ENCODE data around the gene WAC.

WAC gene

DNA sequence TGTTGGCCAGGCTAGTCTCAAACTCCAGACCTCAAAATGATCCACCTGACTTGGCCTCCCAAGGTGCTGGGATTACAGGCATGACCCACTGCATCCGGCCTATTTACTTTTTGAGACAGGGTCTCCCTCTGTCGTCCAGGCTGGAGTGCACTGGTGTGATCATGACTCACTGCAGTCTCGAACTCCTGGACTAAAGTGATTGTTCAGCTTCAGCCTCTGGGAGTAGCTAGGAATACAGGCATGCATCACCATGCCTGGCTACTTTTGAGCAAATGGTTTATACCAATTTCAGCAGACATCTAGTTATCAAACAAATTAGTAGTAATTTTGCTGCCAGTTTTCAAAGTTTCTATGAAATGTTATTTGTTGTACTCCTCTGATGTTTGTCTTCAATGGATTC is 2.2 kb upstream of the WAC start:
- DNase-seq (ENCODE audit: low read depth, low spot score) = no peak

DNA sequence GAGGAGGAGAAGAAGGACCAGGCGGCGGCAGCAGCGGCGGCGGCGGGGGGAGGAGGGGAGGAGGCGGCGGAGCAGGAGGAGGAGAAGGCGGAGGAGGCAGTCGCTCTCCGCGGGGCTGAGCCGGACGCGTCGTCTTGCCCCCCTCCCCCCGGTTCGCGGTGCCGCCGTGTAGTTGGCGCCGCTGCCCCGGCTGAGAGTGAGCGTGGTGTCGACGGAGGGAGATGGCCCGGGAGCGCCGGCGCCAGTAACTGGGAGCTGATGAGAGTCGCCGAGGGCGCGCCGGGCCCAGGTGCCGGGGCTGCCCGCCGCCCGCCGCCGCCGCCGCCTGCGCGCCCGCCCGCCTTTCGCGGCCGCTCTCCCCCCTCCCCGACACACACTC is 257 bp downstream of the WAC start:
- DNase-seq (ENCODE audit: low read depth, low spot score) = no peak

DNA sequence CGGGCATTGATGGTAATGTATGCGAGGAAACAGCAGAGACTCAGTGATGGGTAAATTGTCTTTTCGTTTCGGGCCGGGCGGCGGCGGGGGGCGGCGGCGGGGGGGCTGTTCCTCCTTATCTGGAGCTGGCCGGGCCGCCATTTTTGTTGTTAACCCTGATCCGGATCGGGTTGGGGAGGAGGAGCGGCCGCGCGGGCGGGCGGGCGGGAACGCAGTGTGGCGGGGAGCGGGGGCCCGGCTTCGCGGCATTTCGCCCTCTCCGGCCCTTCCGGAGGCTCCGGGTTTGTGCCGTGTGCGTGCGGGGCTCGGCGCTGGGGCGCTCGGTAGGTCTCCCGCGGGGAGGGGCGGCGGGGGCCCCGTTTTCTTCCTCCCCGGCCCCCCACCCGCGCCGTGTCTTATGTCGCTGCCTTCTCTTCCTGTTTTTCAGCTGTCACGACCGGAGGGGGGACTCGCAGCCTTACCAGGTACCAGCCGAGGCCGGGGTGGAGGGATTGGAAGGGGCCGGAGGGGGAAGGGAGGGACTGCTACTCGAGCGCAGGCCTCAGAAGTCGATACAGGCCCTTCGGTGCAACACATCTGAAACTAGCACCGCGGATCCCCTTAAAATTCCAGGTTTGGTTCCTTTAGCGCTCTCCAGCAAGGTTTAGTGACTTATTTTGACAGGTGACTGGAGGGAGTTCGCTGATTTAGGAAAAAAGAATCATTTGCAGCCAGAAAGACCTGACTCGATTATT is 820 bp downstream of the WAC start:
- DNase-seq (ENCODE audit: low read depth, low spot score) = no peak

DNA sequence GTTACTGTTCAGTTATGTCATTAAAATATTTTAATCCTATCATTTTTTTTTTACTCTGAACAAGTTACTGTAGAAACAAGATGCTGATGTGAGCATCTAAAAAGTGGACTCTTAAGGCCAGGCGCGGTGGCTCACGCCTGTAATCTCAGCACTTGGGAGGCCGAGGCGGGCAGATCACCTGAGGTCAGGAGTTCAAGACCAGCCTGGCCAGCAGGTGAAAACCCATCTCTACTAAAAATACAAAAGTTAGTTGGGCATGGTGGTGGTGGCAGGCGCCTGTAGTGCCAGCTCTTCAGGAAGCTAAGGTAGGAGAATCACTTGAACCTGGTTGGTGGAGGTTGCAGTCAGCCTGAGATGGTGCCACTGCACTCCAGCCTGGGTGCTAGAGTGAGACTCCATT is 2.9 kb downstream of the WAC start:
- no peak for DNase-seq (ENCODE audit: low read depth, low spot score)

DNA sequence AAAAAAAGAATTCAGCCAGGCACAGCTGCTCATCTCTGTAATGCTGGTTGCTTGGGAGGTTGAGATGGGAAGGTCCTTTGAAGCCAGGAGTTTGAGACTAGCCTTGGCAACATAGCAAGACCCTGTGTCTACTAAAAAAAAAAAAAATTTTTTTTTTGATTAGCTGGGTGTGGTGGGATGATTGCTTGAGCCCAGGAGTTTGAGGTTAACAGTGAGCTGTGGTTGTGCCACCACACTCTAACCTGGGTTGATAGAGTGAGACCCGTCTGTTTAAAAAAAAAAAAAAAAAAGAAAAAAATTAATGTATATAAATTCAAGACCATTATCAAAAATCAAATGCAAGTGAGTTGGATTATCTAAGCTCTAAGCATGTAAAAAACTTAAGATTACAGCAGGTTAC is 5.7 kb downstream of the WAC start:
- DNase-seq (ENCODE audit: low read depth, low spot score) = no peak

GRCh38 chr10:28540145-28540544 is 7.2 kb downstream of the WAC start:
- no peak for DNase-seq (ENCODE audit: low read depth, low spot score)

- DNase-seq (ENCODE audit: low read depth, low spot score) = no peak
Measured at GRCh38 chr10:28541717-28542365, 8.9 kb downstream of the WAC start.

DNA sequence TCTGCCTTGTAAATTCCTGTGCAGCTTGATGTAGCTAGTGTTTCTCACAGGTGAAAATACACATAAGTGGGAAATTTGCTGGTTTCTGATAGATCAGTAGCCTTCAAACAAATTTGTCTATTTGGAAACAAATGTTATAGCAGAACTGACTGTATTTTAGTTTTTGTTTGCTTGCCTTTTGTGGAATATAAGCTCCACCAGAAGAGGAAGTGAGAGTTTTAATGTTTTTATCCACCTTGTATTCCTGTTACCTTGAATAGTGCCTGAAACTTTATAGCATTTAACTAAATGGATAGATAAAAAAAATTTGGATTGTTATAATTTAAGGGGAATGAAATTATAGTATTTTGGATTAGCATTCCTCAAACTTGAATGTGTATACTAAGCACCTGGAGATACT is 9.8 kb downstream of the WAC start:
- no peak for DNase-seq (ENCODE audit: low read depth, low spot score)

DNA sequence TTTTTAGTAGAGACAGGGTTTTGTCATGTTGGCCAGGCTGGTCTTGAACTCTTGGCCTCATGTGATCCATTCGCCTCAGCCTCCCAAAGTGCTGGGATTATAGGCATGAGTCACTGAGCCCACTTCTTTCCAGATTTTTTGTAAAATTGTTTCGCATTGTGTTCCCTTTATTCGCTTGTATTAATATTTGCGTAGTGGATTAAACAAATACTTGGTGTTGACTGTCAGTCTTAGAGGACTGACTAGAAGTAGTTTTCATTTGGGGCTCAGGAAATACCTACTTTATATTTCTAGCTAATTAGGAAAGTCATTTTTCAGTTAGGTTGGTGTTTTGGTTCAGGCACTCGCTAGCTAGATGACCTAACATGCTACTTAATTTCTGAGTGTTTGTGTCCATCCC is 11.1 kb downstream of the WAC start:
- DNase-seq (ENCODE audit: low read depth, low spot score) = no peak

GRCh38 chr10:28545967-28546644 is 13.2 kb downstream of the WAC start:
- DNase-seq (ENCODE audit: low read depth, low spot score) = no peak

GRCh38 chr10:28548781-28549498 is 16.0 kb downstream of the WAC start:
- no peak for DNase-seq (ENCODE audit: low read depth, low spot score)

DNA sequence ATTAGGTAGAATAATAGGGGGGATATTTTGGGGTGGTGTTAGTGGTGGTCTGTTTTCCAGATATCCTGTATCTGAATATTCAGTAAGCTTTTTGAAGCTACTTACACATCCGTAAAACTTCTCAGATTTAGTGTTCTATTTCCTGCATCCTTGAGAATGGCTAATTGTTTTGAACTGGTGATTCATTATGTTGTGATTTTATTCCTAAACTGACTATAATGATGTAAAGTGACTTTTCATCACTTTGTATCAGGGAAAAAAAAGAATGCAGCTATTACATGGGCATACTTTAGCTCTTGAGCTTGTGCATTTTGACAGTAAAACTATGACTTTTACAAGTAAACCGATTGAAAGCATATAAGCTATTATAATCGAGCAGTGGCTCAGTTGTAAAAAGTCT is 18.2 kb downstream of the WAC start:
- DNase-seq (ENCODE audit: low read depth, low spot score) = no peak

DNA sequence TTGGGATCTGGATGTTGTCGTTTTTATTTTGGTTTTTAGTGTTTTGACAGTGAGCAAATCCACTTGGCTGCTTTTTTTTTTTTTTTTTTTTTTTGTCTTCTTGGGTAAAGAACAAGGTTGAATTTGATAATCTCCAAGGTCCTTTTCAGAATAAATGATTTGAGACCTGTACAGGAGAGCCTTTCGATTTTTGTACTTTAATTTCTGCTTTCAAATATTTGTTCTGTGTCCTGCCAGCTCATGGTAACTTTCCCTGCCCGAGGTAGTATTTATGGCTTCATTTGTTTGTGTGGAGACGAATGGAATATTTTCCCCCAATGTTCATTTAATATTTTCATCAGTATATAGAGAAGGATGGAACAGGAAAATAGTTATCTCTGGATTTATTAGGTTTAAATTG is 19.9 kb downstream of the WAC start:
- no peak for DNase-seq (ENCODE audit: low read depth, low spot score)

DNA sequence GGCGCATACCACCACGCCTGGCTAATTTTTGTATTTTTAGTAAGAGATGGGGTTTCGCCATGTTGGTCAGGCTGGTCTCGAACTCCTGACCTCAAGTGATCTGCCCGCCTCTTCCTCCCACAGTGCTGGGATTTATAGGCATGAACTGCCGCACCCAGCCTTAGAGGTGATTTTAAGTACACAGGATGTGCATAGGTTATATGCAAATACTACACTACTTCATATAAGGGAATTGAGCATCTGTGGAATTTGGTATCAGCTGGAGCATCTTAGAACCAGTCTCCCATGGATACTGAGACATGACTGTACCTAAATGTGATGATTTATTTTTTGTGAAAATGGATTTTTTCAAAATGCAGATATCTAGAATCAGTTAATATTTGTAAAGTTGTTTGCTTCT is 21.1 kb downstream of the WAC start:
- no peak for DNase-seq (ENCODE audit: low read depth, low spot score)

DNA sequence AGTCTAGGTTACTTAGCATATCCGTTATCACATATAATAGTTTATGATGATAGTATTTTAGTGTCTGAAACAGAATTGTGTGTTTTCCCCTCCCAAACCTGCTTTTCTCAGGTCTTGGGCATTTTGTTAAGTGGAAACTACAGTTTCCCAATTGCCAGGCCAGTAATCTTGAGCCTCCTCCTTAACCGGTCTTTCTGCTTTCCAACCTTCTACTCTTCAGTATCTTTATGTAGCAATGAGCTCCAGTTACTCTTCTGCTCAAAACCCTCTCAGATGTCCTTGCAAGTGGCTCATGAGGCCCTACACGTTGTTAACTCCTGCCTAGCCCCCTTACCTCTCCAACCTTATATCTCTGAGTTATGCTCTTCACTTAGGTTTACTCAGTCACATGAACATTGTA is 22.0 kb downstream of the WAC start:
- DNase-seq (ENCODE audit: low read depth, low spot score) = no peak

GRCh38 chr10:28555358-28555757 is 22.4 kb downstream of the WAC start:
- no peak for DNase-seq (ENCODE audit: low read depth, low spot score)

GRCh38 chr10:28556142-28556541 is 23.2 kb downstream of the WAC start:
- no peak for DNase-seq (ENCODE audit: low read depth, low spot score)

GRCh38 chr10:28558186-28558585 is 25.3 kb downstream of the WAC start:
- no peak for DNase-seq (ENCODE audit: low read depth, low spot score)

GRCh38 chr10:28558923-28559508 is 26.1 kb downstream of the WAC start:
- no peak for DNase-seq (ENCODE audit: low read depth, low spot score)

- no peak for DNase-seq (ENCODE audit: low read depth, low spot score)
Measured at GRCh38 chr10:28559618-28560017, 26.7 kb downstream of the WAC start.

GRCh38 chr10:28560617-28561016 is 27.7 kb downstream of the WAC start:
- DNase-seq (ENCODE audit: low read depth, low spot score) = no peak

GRCh38 chr10:28561531-28561930 is 28.6 kb downstream of the WAC start:
- DNase-seq (ENCODE audit: low read depth, low spot score) = no peak
